H1 (cell line): Measurements from ENCODE around the gene MASP1. TPM values are rescaled to one million over a fixed set of nuclear protein-coding genes. Genes with fewer than 3 reads are reported as not detected.

Experiments
- CTCF ChIA-PET: fragments of 300-600 bp; sonication (Branson Sonifier 250); formaldehyde crosslinking; loops from one replicate; lab custom pipeline; 2021; ENCODE audit not compliant: partially characterized antibody; lab: Charles Lee
- POLR2A ChIA-PET: fragments of 300-600 bp; sonication (Branson Sonifier 250); formaldehyde crosslinking; loops from one replicate; lab custom pipeline; 2021; ENCODE audit warnings: inconsistent platforms; ENCODE audit not compliant: partially characterized antibody; lab: Charles Lee
- DNase-seq, 2 experiments: peaks; one replicate each; pipeline versions ENCODE4 v3.0.0 to v3.0.0-alpha.2; 2010 to 2022; ENCODE audit warnings: low spot score in 2 of 2, low read depth in 1 of 2, mixed read lengths in 1 of 2
- FAIRE-seq: peaks from 2 replicates; lab custom pipeline; 2011; peaks lifted over from hg19 to GRCh38; lab: Jason Lieb, UNC
- H2AFZ ChIP-seq: 2 replicates; pipeline ENCODE4 v1.8.1; 2012; ENCODE audit warnings: low read length, inconsistent platforms
- H2AK5ac ChIP-seq: 2 replicates; pipeline ENCODE4 v1.6.1; 2013; ENCODE audit warnings: low read depth, low read length
- H2BK120ac ChIP-seq: replicated peaks from 2 replicates; pipeline ENCODE3; 2013; ENCODE audit warnings: low read depth, low read length, inconsistent platforms
- H2BK12ac ChIP-seq: 2 replicates; pipeline ENCODE4 v1.6.1; 2013; ENCODE audit warnings: low read depth, low read length
- H2BK15ac ChIP-seq: 2 replicates; pipeline ENCODE4 v1.6.1; 2013; ENCODE audit warnings: low read length
- H2BK20ac ChIP-seq: 2 replicates; pipeline ENCODE4 v1.6.1; 2013; ENCODE audit warnings: low read length
- H2BK5ac ChIP-seq: 2 replicates; pipeline ENCODE4 v1.6.1; 2013; ENCODE audit warnings: low read depth, low read length
- H3K14ac ChIP-seq: 2 replicates; pipeline ENCODE4 v1.6.1; 2013; ENCODE audit warnings: inconsistent platforms; ENCODE audit not compliant: insufficient read length
- H3K18ac ChIP-seq: 2 replicates; pipeline ENCODE4 v1.6.1; 2013; ENCODE audit warnings: low read length; ENCODE audit errors: extremely low read depth
- H3K23ac ChIP-seq: 2 replicates; pipeline ENCODE4 v1.6.1; 2013; ENCODE audit warnings: inconsistent platforms; ENCODE audit not compliant: insufficient read length
- H3K23me2 ChIP-seq: 2 replicates; pipeline ENCODE4 v1.6.1; 2013; ENCODE audit warnings: low read depth, low read length
- H3K27ac ChIP-seq: 2 replicates; pipeline ENCODE4 v1.6.1; 2011; ENCODE audit warnings: low read depth, low read length, inconsistent platforms
- H3K27me3 ChIP-seq, 4 experiments: replicated peaks in 1 of 4; 1 replicate in 1 of 4; 2 replicates in 3 of 4; pipeline versions ENCODE4 v1.6.1 to v1.8.1; 2011 to 2013; ENCODE audit warnings: low read length in 3 of 4, mild to moderate bottlenecking in 3 of 4, inconsistent platforms in 2 of 4, mixed read lengths in 2 of 4, moderate library complexity in 1 of 4; ENCODE audit not compliant: control insufficient read depth in 3 of 4, insufficient read depth in 3 of 4; ENCODE audit errors: extremely low read depth in 1 of 4
- H3K36me3 ChIP-seq, 4 experiments: 2 replicates each; pipeline versions ENCODE4 v1.6.1 to v1.8.1; 2011 to 2013; ENCODE audit warnings: mild to moderate bottlenecking in 4 of 4, low read length in 3 of 4, moderate library complexity in 2 of 4, control low read depth in 1 of 4, inconsistent platforms in 1 of 4; ENCODE audit not compliant: insufficient read depth in 4 of 4, control insufficient read depth in 2 of 4
- H3K4ac ChIP-seq: replicated peaks from 2 replicates; pipeline ENCODE3; 2013; ENCODE audit warnings: low read length, low read depth, mixed read lengths, inconsistent platforms; ENCODE audit not compliant: insufficient read length
- H3K4me1 ChIP-seq, 4 experiments: replicated peaks in 1 of 4; 1 replicate in 1 of 4; 2 replicates in 3 of 4; pipeline versions ENCODE4 v1.6.1 to v1.8.1; 2011 to 2013; ENCODE audit warnings: low read length in 3 of 4, inconsistent platforms in 2 of 4, mixed read lengths in 1 of 4; ENCODE audit not compliant: insufficient read depth in 4 of 4, control insufficient read depth in 3 of 4
- H3K4me2 ChIP-seq, 2 experiments: 2 replicates each; pipeline versions ENCODE4 v1.6.1 to v1.8.1; 2011 to 2013; ENCODE audit warnings: low read depth in 2 of 2, low read length in 2 of 2, control low read depth in 1 of 2, inconsistent platforms in 1 of 2, mild to moderate bottlenecking in 1 of 2; ENCODE audit not compliant: insufficient read depth in 1 of 2
- H3K4me3 ChIP-seq, 4 experiments: fragments of 200-600, 300-600 bp in 1 of 4; sonication (generic), shearing (Covaris generic), sonication (Bioruptor Twin) in 1 of 4; 2 replicates each; pipeline versions ENCODE4 v1.5.1 to v1.8.1; 2011 to 2016; ENCODE audit warnings: low read length in 4 of 4, low read depth in 3 of 4, control low read depth in 2 of 4, inconsistent platforms in 2 of 4, mild to moderate bottlenecking in 2 of 4, mixed read lengths in 1 of 4, moderate library complexity in 1 of 4; ENCODE audit not compliant: insufficient read depth in 2 of 4; ENCODE audit errors: extremely low read depth in 1 of 4
- H3K56ac ChIP-seq: replicated peaks from 2 replicates; pipeline ENCODE3; 2013; ENCODE audit warnings: low read depth, mild to moderate bottlenecking, mixed read lengths, low read length, inconsistent platforms; ENCODE audit not compliant: insufficient read length
- H3K79me1 ChIP-seq: 2 replicates; pipeline ENCODE4 v1.6.1; 2013; ENCODE audit warnings: low read depth, low read length, control low read depth
- H3K79me2 ChIP-seq, 2 experiments: 2 replicates each; pipeline versions ENCODE4 v1.6.1 to v1.8.1; 2012 to 2013; ENCODE audit warnings: low read length in 2 of 2, mild to moderate bottlenecking in 2 of 2, inconsistent platforms in 1 of 2; ENCODE audit not compliant: insufficient read depth in 2 of 2, control insufficient read depth in 1 of 2
- H3K9ac ChIP-seq, 4 experiments: replicated peaks in 1 of 4; 1 replicate in 1 of 4; 2 replicates in 3 of 4; pipeline versions ENCODE4 v1.6.1 to v1.8.1; 2011 to 2013; ENCODE audit warnings: low read depth in 3 of 4, low read length in 3 of 4, control low read depth in 2 of 4, mild to moderate bottlenecking in 2 of 4, moderate library complexity in 2 of 4, inconsistent platforms in 1 of 4; ENCODE audit errors: extremely low read depth in 1 of 4
- H3K9me3 ChIP-seq, 2 experiments: 2 replicates each; pipeline versions ENCODE4 v1.6.1 to v1.8.1; 2012 to 2013; ENCODE audit warnings: mild to moderate bottlenecking in 2 of 2, moderate library complexity in 2 of 2, control low read depth in 1 of 2, inconsistent platforms in 1 of 2, low read depth in 1 of 2, low read length in 1 of 2, mixed read lengths in 1 of 2; ENCODE audit not compliant: insufficient read depth in 2 of 2
- H4K20me1 ChIP-seq, 2 experiments: replicated peaks in 1 of 2; 2 replicates each; pipeline versions ENCODE3 to v1.8.1; 2011 to 2013; ENCODE audit warnings: inconsistent platforms in 2 of 2, low read length in 2 of 2, mild to moderate bottlenecking in 1 of 2; ENCODE audit not compliant: insufficient read depth in 2 of 2, control insufficient read depth in 1 of 2
- H4K5ac ChIP-seq: 2 replicates; pipeline ENCODE4 v1.6.1; 2013; ENCODE audit warnings: low read length, low read depth, mixed read lengths, inconsistent platforms; ENCODE audit not compliant: insufficient read length
- H4K8ac ChIP-seq: 2 replicates; pipeline ENCODE4 v1.8.0; 2013; ENCODE audit warnings: mild to moderate bottlenecking, moderate library complexity, low read length, inconsistent platforms; ENCODE audit not compliant: insufficient read depth; ENCODE audit errors: extremely low read depth
- H4K91ac ChIP-seq: replicated peaks from 2 replicates; pipeline ENCODE3; 2013; ENCODE audit warnings: low read length, mixed read lengths, inconsistent platforms; ENCODE audit not compliant: insufficient read length
- ATF2 ChIP-seq: IDR thresholded peaks from 2 replicates; pipeline ENCODE4 v1.6.1; 2012; ENCODE audit warnings: low read length, inconsistent platforms
- CTCF ChIP-seq, 3 experiments: IDR thresholded peaks; 1 replicate in 2 of 3; 2 replicates in 1 of 3; pipeline versions ENCODE4 v1.5.1 to v1.6.1; 2011; ENCODE audit warnings: low read length in 3 of 3, mild to moderate bottlenecking in 3 of 3, inconsistent platforms in 2 of 3, low read depth in 1 of 3, moderate library complexity in 1 of 3; ENCODE audit not compliant: insufficient read depth in 1 of 3; ENCODE audit errors: control extremely low read depth in 1 of 3
- EP300 ChIP-seq, 2 experiments: IDR thresholded peaks; 1 replicate in 1 of 2; 2 replicates in 1 of 2; pipeline ENCODE4 v1.6.1; 2011 to 2012; ENCODE audit warnings: low read depth in 2 of 2, low read length in 2 of 2, mild to moderate bottlenecking in 2 of 2, borderline replicate concordance in 1 of 2, inconsistent platforms in 1 of 2, moderate library complexity in 1 of 2
- HDAC6 ChIP-seq: IDR thresholded peaks from one replicate; pipeline ENCODE4 v1.7.1; 2012; ENCODE audit warnings: low read depth, mild to moderate bottlenecking, inconsistent platforms, low read length, moderate library complexity
- SP4 ChIP-seq: IDR thresholded peaks from 2 replicates; pipeline ENCODE4 v1.6.1; 2012; ENCODE audit warnings: low read length, inconsistent platforms
- TAF1 ChIP-seq: IDR thresholded peaks from 2 replicates; pipeline ENCODE4 v1.6.1; 2011; ENCODE audit warnings: mild to moderate bottlenecking, low read depth, low read length
- TCF12 ChIP-seq: IDR thresholded peaks from 2 replicates; pipeline ENCODE4 v1.6.1; 2011; ENCODE audit warnings: low read depth, mild to moderate bottlenecking, low read length
- WGBS, 2 experiments: shearing (Covaris generic) in 1 of 2; methylation state at CpG; one replicate each; pipeline versions ENCODE4 v1.1.6 to v1.1.7; 2013 to 2015; ENCODE audit warnings: low lambda C conversion rate in 2 of 2, mixed read lengths in 2 of 2, inconsistent platforms in 1 of 2, low coverage in 1 of 2, missing lambda C conversion rate in 1 of 2; ENCODE audit not compliant: insufficient replicate concordance in 2 of 2, insufficient coverage in 1 of 2, insufficient read length in 1 of 2; ENCODE audit errors: extremely low coverage in 1 of 2, missing lambda C conversion rate in 1 of 2; 5-methylcytosine and 5-hydroxymethylcytosine counted together
- polyA plus RNA-seq, 7 experiments: library from polyadenylated mRNA; depleted of rRNA in 3 of 7; stranded (reverse) in 5 of 7; unstranded in 2 of 7; fragments of >200 nt in 5 of 7; fragments of 200-250 nt in 2 of 7; gene quantifications; 1 replicate in 5 of 7; 2 replicates in 1 of 7; 4 replicates in 1 of 7; pipeline versions ENCODE4 v1.2.1 to v1.2.3, GENCODE V29; 2011 to 2013; ENCODE audit warnings: missing spikeins in 2 of 7, mixed read lengths in 2 of 7
- total RNA-seq: library from RNA; stranded (reverse); fragmentation: NEBNext Ultra II Directional; extraction: Animal tissue kit (Norgen Biotek cat#: 25700); gene quantifications from 2 replicates; pipeline ENCODE4 v1.2.1, GENCODE V29; 2021

Gene MASP1
- total and polyA plus RNA-seq, 2 of the 8 experiments (the other 6 are each of a cell fraction or from before 2014, with no cell fraction given): 2.7 to 3.5 TPM

GRCh38 chr3:187274315-187274976 lies 17.1 kb downstream of the MASP1 start:
- peaks cover 2% of the 10 kb centered on the region in 2 experiments; a peak in 2 of 4 replicates for H3K9me3 ChIP-seq
- 28% methylated on average over 6 of the region's 6 CpGs; no CpG with 5 or more reads in 1 of the 2 experiments for WGBS, 2 experiments
- no peak overlapping the region for H3K56ac ChIP-seq
- peak overlapping the region; percentile 92 for H2AK5ac ChIP-seq
- H2BK12ac ChIP-seq: peak overlapping the region; percentile 97
- H3K14ac ChIP-seq: no peak overlapping the region
- ChIA-PET CTCF (interaction anchor here (0.9 to 5.2 kb wide), 15 partner anchors 8 to 449 kb away, joined by 3 to 34 read pairs (median 7); partner anchors contain the start of gene RPL39L), POLR2A (interaction anchor here (0.9 to 2.4 kb wide), 7 partner anchors 9 to 396 kb away, joined by 3 to 6 read pairs (median 5); partner anchors contain the start of gene SST)
- H3K4me2 ChIP-seq: peak overlapping the region; percentile 70; a peak in 3 of 4 replicates
- H3K36me3 ChIP-seq: no peaks in the 10 kb centered on the region
- H3K27ac ChIP-seq: no peak overlapping the region
- H3K79me1 ChIP-seq: no peaks in the 10 kb centered on the region
- H3K4me3 ChIP-seq: no peak overlapping the region; a peak in 1 of 8 replicates
- no peak overlapping the region for H2AFZ ChIP-seq
- peak overlapping the region; percentile 82 for H3K18ac ChIP-seq
- H3K4me1 ChIP-seq: peaks cover 7 to 20% (median 15%) of the 10 kb centered on the region in 4 experiments
- peak overlapping the region; percentile 92 for H2BK20ac ChIP-seq
- H2BK120ac ChIP-seq: peak overlapping the region; percentile 58
- no peaks in the 10 kb centered on the region for H4K20me1 ChIP-seq
- peak overlapping the region; percentile 46 for H3K4ac ChIP-seq
- H3K9ac ChIP-seq: no peak overlapping the region
- peak overlapping the region; percentile 94 for H4K91ac ChIP-seq
- H2BK5ac ChIP-seq: peak overlapping the region; percentile 93; the same call in 1 of the 2 replicates
- no peaks in the 10 kb centered on the region for H3K23me2 ChIP-seq
- no peak overlapping the region for H4K8ac ChIP-seq
- peak overlapping the region; percentile 84; the same call in 1 of the 2 replicates for H2BK15ac ChIP-seq
- H3K23ac ChIP-seq: no peak overlapping the region
- no peaks in the 10 kb centered on the region for H3K79me2 ChIP-seq
- DNase-seq: peak in 1 of 2 experiments; percentile 59
- no peak for FAIRE-seq
- H4K5ac ChIP-seq: peak overlapping the region; percentile 32
- no peaks in the 10 kb centered on the region for H3K27me3 ChIP-seq
- no peak for TF ChIP-seq TAF1
- TF ChIP-seq TCF12: peak; percentile 83; the same call in 1 of the 2 replicates
- TF ChIP-seq HDAC6: no peak
- no peak for TF ChIP-seq EP300 (IDR thresholded peaks at IDR 0.05; ENCODE audit: borderline replicate concordance in 1 of 2, low read depth in 2 of 2, low read length in 2 of 2)
- no peak for TF ChIP-seq ATF2
- TF ChIP-seq CTCF (IDR thresholded peaks at IDR 0.05; ENCODE audit: control extremely low read depth in 1 of 3, insufficient read depth in 1 of 3, low read depth in 1 of 3, low read length in 3 of 3): no peak
- TF ChIP-seq SP4: no peak
